Measurements from ENCODE around the gene OR52K1. TPM values are rescaled to one million over a fixed set of nuclear protein-coding genes. Genes with fewer than 3 reads are reported as not detected.

The OR52K1 gene
- total RNA-seq = not detected in 2 replicates

DNA sequence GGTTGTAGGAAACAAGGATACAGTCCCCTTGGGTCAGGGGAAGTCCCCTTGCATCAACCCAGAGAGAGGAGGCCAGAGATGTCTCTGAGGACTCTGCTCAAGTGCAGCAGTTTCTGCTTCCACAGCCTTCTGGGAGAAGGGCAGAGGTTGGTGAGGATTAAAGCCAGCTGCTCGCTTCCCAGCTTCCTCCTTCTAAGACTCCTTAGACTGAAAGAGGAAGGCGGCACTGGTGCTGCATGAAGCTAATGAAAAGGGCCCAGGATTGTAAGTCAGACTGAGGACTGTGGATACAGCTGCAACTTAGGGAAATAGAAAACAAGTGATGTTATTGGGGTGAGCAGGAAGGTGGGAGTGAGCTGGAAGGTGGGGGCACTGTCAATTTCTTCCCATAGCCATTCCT lies at the start of gene OR52K1:
Gene OR52K1, plus strand, starts transcription at position 202 of the 400 bp plus-strand sequence. CDS start 6,255 bp downstream, outside the sequence.

DNA sequence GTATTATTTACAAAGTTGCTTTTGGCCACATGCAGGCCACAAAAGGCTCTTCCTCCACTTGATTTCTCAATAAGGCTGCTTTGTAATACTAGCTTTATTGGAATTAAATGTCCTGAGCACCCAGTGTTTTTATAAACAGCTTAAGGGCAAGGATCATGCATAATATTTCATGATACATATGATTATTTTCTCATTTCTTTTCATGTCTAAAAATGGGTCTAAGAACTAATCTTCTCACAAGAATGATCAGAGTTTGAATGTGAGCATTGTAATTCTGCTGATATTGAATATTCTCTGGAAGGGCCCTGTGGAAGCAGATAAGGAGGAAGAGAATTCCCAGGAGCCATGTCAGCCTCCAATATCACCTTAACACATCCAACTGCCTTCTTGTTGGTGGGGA lies 33.5 kb upstream of the OR52K1 start, which contains the start of gene OR52K2:
Gene OR52K2, plus strand, starts transcription at position 301 of the 400 bp plus-strand sequence. Its CDS starts 45 bp downstream, at position 346.

Other genes with a start within 250 kb of the OR52K1 start
- not detected in 2 replicates for gene OR52B4, start 114.3 kb upstream of the OR52K1 start, total RNA-seq
- 27.0 and 28.4 TPM in 2 replicates for gene TRIM21, start 88.9 kb upstream of the OR52K1 start, total RNA-seq
- gene OR52K2, start 33.4 kb upstream of the OR52K1 start, total RNA-seq = not detected in 2 replicates
- not detected in 2 replicates for gene OR52M1, start 62.5 kb downstream of the OR52K1 start, total RNA-seq
- not detected in 2 replicates for gene OR52I2, start 99.1 kb downstream of the OR52K1 start, total RNA-seq
- gene OR52I1, start 111.4 kb downstream of the OR52K1 start, total RNA-seq = not detected in 2 replicates
- 10.2 and 10.9 TPM in 2 replicates for gene TRIM68, start 125.6 kb downstream of the OR52K1 start, total RNA-seq
- not detected in 2 replicates for gene OR51D1, start 154.8 kb downstream of the OR52K1 start, total RNA-seq
- gene OR51E1, start 161.3 kb downstream of the OR52K1 start, total RNA-seq = not detected in 2 replicates
- 0.12 TPM in 1 of 2 replicates, not detected in the other for gene OR51E2, start 215.2 kb downstream of the OR52K1 start, total RNA-seq
- not detected in 2 replicates for gene MMP26, start 222.1 kb downstream of the OR52K1 start, total RNA-seq

All from hair follicle dermal papilla cell (primary cell).